Measurements from ENCODE around the gene TEX11.
"Not testable (repeated sequence)": the region's sequence is repeated elsewhere in the genome, so short reads cannot be mapped to it uniquely, and the experiment has no call there.

The TEX11 gene

GRCh38 chrX:70720721-70721120 is 187.8 kb downstream of the TEX11 start:
- Histone ChIP-seq H3K4me3 (no peak overlapping the region), H3K36me3 (no peaks in the 10 kb centered on the region), H3K27me3 (no peaks in the 10 kb centered on the region), H3K9me3 (no peaks in the 10 kb centered on the region), H3K27ac (no peak overlapping the region), H3K4me1 (no peaks in the 10 kb centered on the region)
- DNase-seq: no peak
- intact Hi-C loops (cut with DNase I; ENCODE audit: low total_unique reads): no loop called here
- TF ChIP-seq CTCF (IDR thresholded peaks at IDR 0.05): no peak

- peaks cover 0 to 17% (median 10%) of the 10 kb centered on the region in 3 donors for H3K9me3 ChIP-seq
- H3K4me1 ChIP-seq; H3K27ac ChIP-seq; DNase-seq; H3K4me3 ChIP-seq; H3K36me3 ChIP-seq; intact Hi-C loops (cut with DNase I; ENCODE audit: low total_unique reads); H3K27me3 ChIP-seq: not testable (repeated sequence)
Measured at GRCh38 chrX:70711336-70711735, 197.2 kb downstream of the TEX11 start.

GRCh38 chrX:70694339-70695122 is 214.0 kb downstream of the TEX11 start:
- Histone ChIP-seq H3K36me3 (no peaks in the 10 kb centered on the region), H3K27me3 (no peaks in the 10 kb centered on the region), H3K27ac (no peak overlapping the region), H3K4me3 (no peak overlapping the region), H3K4me1 (no peaks in the 10 kb centered on the region), H3K9me3 (no peaks in the 10 kb centered on the region)
- intact Hi-C loops (cut with DNase I; ENCODE audit: low total_unique reads): no loop called here
- no peak for TF ChIP-seq CTCF (IDR thresholded peaks at IDR 0.05)
- DNase-seq: no peak

GRCh38 chrX:70679455-70679854 is 229.1 kb downstream of the TEX11 start:
- H3K4me3 ChIP-seq; DNase-seq; intact Hi-C loops (cut with DNase I; ENCODE audit: low total_unique reads); H3K9me3 ChIP-seq; H3K27me3 ChIP-seq; H3K27ac ChIP-seq; H3K36me3 ChIP-seq; H3K4me1 ChIP-seq: not testable (repeated sequence)

GRCh38 chrX:70675284-70675683 is 233.2 kb downstream of the TEX11 start:
- intact Hi-C loops (cut with DNase I; ENCODE audit: low total_unique reads): no loop called here
- no peak for TF ChIP-seq CTCF (IDR thresholded peaks at IDR 0.05)
- Histone ChIP-seq H3K4me1 (no peaks in the 10 kb centered on the region), H3K27me3 (no peaks in the 10 kb centered on the region), H3K4me3 (no peak overlapping the region), H3K27ac (no peak overlapping the region), H3K36me3 (no peaks in the 10 kb centered on the region), H3K9me3 (no peaks in the 10 kb centered on the region)
- no peak for DNase-seq

- Histone ChIP-seq H3K36me3 (no peaks in the 10 kb centered on the region), H3K4me3 (no peak overlapping the region), H3K9me3 (no peaks in the 10 kb centered on the region), H3K27ac (no peak overlapping the region), H3K4me1 (no peaks in the 10 kb centered on the region), H3K27me3 (no peaks in the 10 kb centered on the region)
- no peak for DNase-seq
- intact Hi-C loops (cut with DNase I; ENCODE audit: low total_unique reads): no loop called here
- no peak for TF ChIP-seq CTCF (IDR thresholded peaks at IDR 0.05)
Measured at GRCh38 chrX:70672326-70672725, 236.2 kb downstream of the TEX11 start.

- no peak overlapping the region for H3K27ac ChIP-seq
- H3K4me3 ChIP-seq: no peak overlapping the region
- H3K4me1 ChIP-seq: no peaks in the 10 kb centered on the region
- no peak for TF ChIP-seq CTCF (IDR thresholded peaks at IDR 0.05)
- DNase-seq: no peak
- H3K27me3 ChIP-seq: no peaks in the 10 kb centered on the region
- intact Hi-C loops (cut with DNase I; ENCODE audit: low total_unique reads): no loop called here
- no peaks in the 10 kb centered on the region for H3K36me3 ChIP-seq
- no peaks in the 10 kb centered on the region for H3K9me3 ChIP-seq
Measured at GRCh38 chrX:70669120-70669519, 239.4 kb downstream of the TEX11 start.
